ENCODE measurements around the gene RNF5. TPM values are rescaled to one million over a fixed set of nuclear protein-coding genes. Genes with fewer than 3 reads are reported as not detected.

The RNF5 gene
- total and polyA plus RNA-seq, 2 experiments from 2014 or later, result 133 to 169 TPM

- TF ChIP-seq CTCF (IDR thresholded peaks at IDR 0.05; ENCODE audit: poor library complexity) (no peak), EZH2 (IDR thresholded peaks at IDR 0.05; ENCODE audit: borderline replicate concordance) (no peak), EZH2phosphoT487 (IDR thresholded peaks at IDR 0.05; ENCODE audit: low read depth, severe bottlenecking, unreplicated experiment) (no peak)
- no peak for DNase-seq (ENCODE audit: low spot score)
- 83% methylated on average over 7 of the region's 7 CpGs for WGBS (ENCODE audit: low lambda C conversion rate, missing lambda C conversion rate)
- Histone ChIP-seq H3K27ac (no peak overlapping the region), H3K27me3 (no peaks in the 10 kb centered on the region), H3K9me2 (replicated peaks; ENCODE audit: insufficient read depth) (no peaks in the 10 kb centered on the region), H3K4me2 (no peak overlapping the region), H3K4me1 (ENCODE audit: insufficient read depth) (no peaks in the 10 kb centered on the region), H3K4me3 (no peak overlapping the region), H3K9me3 (ENCODE audit: low read depth) (no peaks in the 10 kb centered on the region), H3K36me3 (replicated peaks; ENCODE audit: insufficient read depth, low read depth) (no peaks in the 10 kb centered on the region), H2AFZ (no peak overlapping the region), H4K20me1 (ENCODE audit: insufficient read depth, poor library complexity, severe bottlenecking) (no peaks in the 10 kb centered on the region), H3K79me2 (no peaks in the 10 kb centered on the region)
Measured at GRCh38 chr6:32218167-32218566, 40.0 kb downstream of the RNF5 start.

- H4K20me1 ChIP-seq (ENCODE audit: insufficient read depth, poor library complexity, severe bottlenecking), result no peaks in the 10 kb centered on the region
- H3K4me2 ChIP-seq, result no peak overlapping the region
- no peaks in the 10 kb centered on the region for H3K36me3 ChIP-seq (replicated peaks; ENCODE audit: insufficient read depth, low read depth)
- no peaks in the 10 kb centered on the region for H3K9me2 ChIP-seq (replicated peaks; ENCODE audit: insufficient read depth)
- no peaks in the 10 kb centered on the region for H3K4me1 ChIP-seq (ENCODE audit: insufficient read depth)
- no peak for DNase-seq (ENCODE audit: low spot score)
- no peaks in the 10 kb centered on the region for H3K27me3 ChIP-seq
- H3K9me3 ChIP-seq (ENCODE audit: low read depth), result no peaks in the 10 kb centered on the region
- no peak overlapping the region for H3K27ac ChIP-seq
- 77% methylated on average over 4 of the region's 4 CpGs for WGBS (ENCODE audit: low lambda C conversion rate, missing lambda C conversion rate)
- H2AFZ ChIP-seq, result no peak overlapping the region
- TF ChIP-seq EZH2 (IDR thresholded peaks at IDR 0.05; ENCODE audit: borderline replicate concordance), result no peak
- no peak for TF ChIP-seq CTCF (IDR thresholded peaks at IDR 0.05; ENCODE audit: poor library complexity)
- no peak for TF ChIP-seq EZH2phosphoT487 (IDR thresholded peaks at IDR 0.05; ENCODE audit: low read depth, severe bottlenecking, unreplicated experiment)
- H3K4me3 ChIP-seq, result no peak overlapping the region
- H3K79me2 ChIP-seq, result no peaks in the 10 kb centered on the region
Measured at GRCh38 chr6:32220021-32220420, 41.8 kb downstream of the RNF5 start.

- Histone ChIP-seq H3K36me3 (replicated peaks; ENCODE audit: insufficient read depth, low read depth) (no peaks in the 10 kb centered on the region), H3K27ac (no peak overlapping the region), H3K9me3 (ENCODE audit: low read depth) (no peaks in the 10 kb centered on the region), H3K9me2 (replicated peaks; ENCODE audit: insufficient read depth) (no peaks in the 10 kb centered on the region), H3K4me2 (no peak overlapping the region), H3K4me3 (no peak overlapping the region), H3K27me3 (no peaks in the 10 kb centered on the region), H3K4me1 (ENCODE audit: insufficient read depth) (no peaks in the 10 kb centered on the region), H2AFZ (no peak overlapping the region), H3K79me2 (no peaks in the 10 kb centered on the region), H4K20me1 (ENCODE audit: insufficient read depth, poor library complexity, severe bottlenecking) (no peaks in the 10 kb centered on the region)
- TF ChIP-seq EZH2 (IDR thresholded peaks at IDR 0.05; ENCODE audit: borderline replicate concordance) (no peak), CTCF (IDR thresholded peaks at IDR 0.05; ENCODE audit: poor library complexity) (no peak), EZH2phosphoT487 (IDR thresholded peaks at IDR 0.05; ENCODE audit: low read depth, severe bottlenecking, unreplicated experiment) (no peak)
- DNase-seq (ENCODE audit: low spot score), result no peak
- WGBS (ENCODE audit: low lambda C conversion rate, missing lambda C conversion rate), result 94% methylated on average over 7 of the region's 8 CpGs
Measured at GRCh38 chr6:32222333-32223230, 44.4 kb downstream of the RNF5 start.

Data from hepatocyte (in vitro differentiated cells).